ENCODE results near the gene CD163L1. TPM values are rescaled to one million over a fixed set of nuclear protein-coding genes. Genes with fewer than 3 reads are reported as not detected.

CD163L1 gene
- polyA plus RNA-seq, 3 donors, result 1.0 to 1.2 (median 1.1) TPM

DNA sequence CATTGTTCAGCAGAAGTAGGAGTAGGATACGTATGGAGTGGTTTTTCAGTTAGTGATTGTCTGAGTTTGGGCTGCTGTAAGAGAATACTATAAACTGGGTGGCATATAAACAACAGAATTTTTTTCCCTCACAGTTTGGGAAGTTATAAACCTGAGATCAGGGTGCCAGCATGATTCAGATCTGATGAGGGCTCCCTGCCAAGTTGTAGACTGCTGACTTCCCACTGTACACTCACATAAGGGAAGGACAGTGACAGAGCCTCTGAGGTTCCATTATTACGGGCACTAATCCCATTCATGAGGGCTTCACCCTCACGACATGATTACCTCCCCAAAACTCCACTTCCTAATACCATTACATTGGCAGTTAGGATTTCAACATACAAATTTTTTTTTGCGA lies 89.4 kb downstream of the CD163L1 start:
- intact Hi-C loops (cut with micrococcal nuclease), result no loop called here
- H3K79me2 ChIP-seq (ENCODE audit: insufficient read depth, low read length), result no peaks in the 10 kb centered on the region
- no peak overlapping the region for H3K27ac Mint-ChIP-seq
- no peaks in the 10 kb centered on the region for H4K20me1 ChIP-seq (ENCODE audit: insufficient read depth, low read length)
- H3K4me2 ChIP-seq (replicated peaks; ENCODE audit: extremely low read depth, low read length, poor library complexity, severe bottlenecking), result no peak overlapping the region
- no peaks in the 10 kb centered on the region for H3K9me3 Mint-ChIP-seq
- no peak overlapping the region for H2AFZ ChIP-seq (ENCODE audit: insufficient read depth, low read depth, low read length, poor library complexity, severe bottlenecking)
- H3K4me3 ChIP-seq (replicated peaks in 1 of 3; ENCODE audit: low read depth in 2 of 3, low read length in 3 of 3), result no peak overlapping the region
- no peaks in the 10 kb centered on the region for H3K36me3 ChIP-seq (replicated peaks in 1 of 2; ENCODE audit: control insufficient read depth in 1 of 2, insufficient read depth in 2 of 2, low read length in 2 of 2)
- H3K4me1 Mint-ChIP-seq, result no peaks in the 10 kb centered on the region
- H3K36me3 Mint-ChIP-seq, result no peaks in the 10 kb centered on the region
- no peaks in the 10 kb centered on the region for H3K9me3 ChIP-seq (replicated peaks in 1 of 2; ENCODE audit: control insufficient read depth in 1 of 2, insufficient read depth in 1 of 2, low read length in 2 of 2)
- TF ChIP-seq CTCF (IDR thresholded peaks at IDR 0.05), result no peak
- H3K4me3 Mint-ChIP-seq, result no peak overlapping the region
- no peak overlapping the region for H3K9ac ChIP-seq (ENCODE audit: insufficient read depth, low read length, poor library complexity, severe bottlenecking)
- peaks cover 0 to 5% of the 10 kb centered on the region in 2 donors for H3K27me3 ChIP-seq (ENCODE audit: control insufficient read depth in 2 of 2, insufficient read depth in 2 of 2, low read length in 2 of 2)
- no peaks in the 10 kb centered on the region for H3K27me3 Mint-ChIP-seq (ENCODE audit: low read depth in 3 of 3)
- 75% methylated on average over 2 of the region's 4 CpGs for WGBS (ENCODE audit: insufficient coverage)
- no peak overlapping the region for H3K27ac ChIP-seq (ENCODE audit: low read depth in 1 of 2, low read length in 2 of 2)
- DNase-seq, result no peak
- H3K4me1 ChIP-seq (ENCODE audit: control insufficient read depth in 1 of 2, insufficient read depth in 2 of 2, low read length in 2 of 2), result no peaks in the 10 kb centered on the region

- Histone ChIP-seq H2AFZ (ENCODE audit: insufficient read depth, low read depth, low read length, poor library complexity, severe bottlenecking) (no peak overlapping the region), H3K4me3 (replicated peaks in 1 of 3; ENCODE audit: low read depth in 2 of 3, low read length in 3 of 3) (no peak overlapping the region), H3K4me2 (replicated peaks; ENCODE audit: extremely low read depth, low read length, poor library complexity, severe bottlenecking) (no peak overlapping the region), H3K36me3 (replicated peaks in 1 of 2; ENCODE audit: control insufficient read depth in 1 of 2, insufficient read depth in 2 of 2, low read length in 2 of 2) (no peaks in the 10 kb centered on the region), H3K79me2 (ENCODE audit: insufficient read depth, low read length) (no peaks in the 10 kb centered on the region), H3K9ac (ENCODE audit: insufficient read depth, low read length, poor library complexity, severe bottlenecking) (no peak overlapping the region), H3K27me3 (ENCODE audit: control insufficient read depth in 2 of 2, insufficient read depth in 2 of 2, low read length in 2 of 2) (peaks cover 0 to 2% of the 10 kb centered on the region in 2 donors), H3K4me1 (ENCODE audit: control insufficient read depth in 1 of 2, insufficient read depth in 2 of 2, low read length in 2 of 2) (no peaks in the 10 kb centered on the region), H4K20me1 (ENCODE audit: insufficient read depth, low read length) (no peaks in the 10 kb centered on the region), H3K27ac (ENCODE audit: low read depth in 1 of 2, low read length in 2 of 2) (no peak overlapping the region), H3K9me3 (replicated peaks in 1 of 2; ENCODE audit: control insufficient read depth in 1 of 2, insufficient read depth in 1 of 2, low read length in 2 of 2) (no peaks in the 10 kb centered on the region)
- Mint-ChIP-seq H3K36me3 (no peaks in the 10 kb centered on the region), H3K27ac (no peak overlapping the region), H3K9me3 (no peaks in the 10 kb centered on the region), H3K4me1 (no peaks in the 10 kb centered on the region), H3K4me3 (no peak overlapping the region), H3K27me3 (ENCODE audit: low read depth in 3 of 3) (no peaks in the 10 kb centered on the region)
- DNase-seq, result no peak
- intact Hi-C loops (cut with micrococcal nuclease), result no loop called here
- TF ChIP-seq CTCF (IDR thresholded peaks at IDR 0.05), result no peak
These were observed 91.3 kb downstream of the CD163L1 start for GRCh38 chr12:7352661-7353060.

Data from CD14-positive monocyte (primary cell).